22Rv1 (cell line): ENCODE data around the gene GPS1.

Source experiments
- H3K27ac ChIP-seq: fragments of 450-650 bp; 2 replicates; pipeline ENCODE4 v1.5.1; 2017
- CTCF ChIP-seq: fragments of 450-650 bp; IDR thresholded peaks from 2 replicates; pipeline ENCODE4 v1.5.1; 2017; ENCODE audit warnings: mild to moderate bottlenecking
- ZFX ChIP-seq: fragments of 450-650 bp; IDR thresholded peaks from 2 replicates; pipeline ENCODE4 v1.6.1; 2017; ENCODE audit warnings: antibody characterized with exemption, borderline replicate concordance

The GPS1 gene

GRCh38 chr17:82016061-82016874, 35.4 kb upstream of the GPS1 start:
- no peak for TF ChIP-seq CTCF
- no peak for TF ChIP-seq ZFX
- no peak overlapping the region for H3K27ac ChIP-seq

- peak overlapping the region; percentile 49; the same call in 1 of the 2 replicates for H3K27ac ChIP-seq
- TF ChIP-seq CTCF (no peak), ZFX (no peak)
These were observed 34.7 kb upstream of the GPS1 start for GRCh38 chr17:82016875-82017459.

- peak overlapping the region; percentile 49 for H3K27ac ChIP-seq
- no peak for TF ChIP-seq ZFX
- no peak for TF ChIP-seq CTCF
These were observed 34.0 kb upstream of the GPS1 start for GRCh38 chr17:82017612-82018151.

- H3K27ac ChIP-seq, result peak overlapping the region; percentile 49
- no peak for TF ChIP-seq CTCF
These were observed 33.3 kb upstream of the GPS1 start for GRCh38 chr17:82018152-82018988.

- TF ChIP-seq ZFX (no peak), CTCF (no peak)
- peak overlapping the region; percentile 93 for H3K27ac ChIP-seq
These were observed 32.6 kb upstream of the GPS1 start for GRCh38 chr17:82018989-82019689.

GRCh38 chr17:82019690-82020571, 31.8 kb upstream of the GPS1 start:
- peak overlapping the region; percentile 93 for H3K27ac ChIP-seq
- TF ChIP-seq CTCF, result peak; percentile 94
- no peak for TF ChIP-seq ZFX
